Glutamatergic neuron (in vitro differentiated cells): ENCODE results near the gene ACOT4. TPM values are rescaled to one million over a fixed set of nuclear protein-coding genes. Genes with fewer than 3 reads are reported as not detected.
"Not testable (repeated sequence)": the region's sequence is repeated elsewhere in the genome, so short reads cannot be mapped to it uniquely, and the experiment has no call there.

Experiments
- DNase-seq: peaks from one replicate; pipeline ENCODE4 v3.0.0; 2022
- H3K27ac Mint-ChIP-seq: one replicate; pipeline ENCODE4 v1.8.0; 2020; ENCODE audit warnings: mild to moderate bottlenecking, mixed read lengths, inconsistent platforms; ENCODE audit not compliant: unreplicated experiment
- H3K27me3 Mint-ChIP-seq: one replicate; pipeline ENCODE4 v1.8.0; 2020; ENCODE audit warnings: mild to moderate bottlenecking, moderate library complexity, mixed read lengths, inconsistent platforms; ENCODE audit not compliant: unreplicated experiment
- H3K36me3 Mint-ChIP-seq: one replicate; pipeline ENCODE4 v1.8.0; 2020; ENCODE audit warnings: mild to moderate bottlenecking, mixed read lengths, inconsistent platforms; ENCODE audit not compliant: unreplicated experiment
- H3K4me1 Mint-ChIP-seq: one replicate; pipeline ENCODE4 v1.8.0; 2020; ENCODE audit warnings: mild to moderate bottlenecking, low read depth, mixed read lengths, inconsistent platforms; ENCODE audit not compliant: unreplicated experiment
- H3K4me3 Mint-ChIP-seq: one replicate; pipeline ENCODE4 v1.8.0; 2020; ENCODE audit warnings: mild to moderate bottlenecking, mixed read lengths, inconsistent platforms; ENCODE audit not compliant: unreplicated experiment
- H3K9me3 Mint-ChIP-seq: one replicate; pipeline ENCODE4 v1.8.0; 2020; ENCODE audit warnings: mild to moderate bottlenecking, moderate library complexity, mixed read lengths, inconsistent platforms; ENCODE audit not compliant: unreplicated experiment
- total RNA-seq: library from RNA; stranded (reverse); fragmentation: NEBNext Ultra II Directional; extraction: Animal tissue kit (Norgen Biotek cat#: 25700); gene quantifications from one replicate; pipeline ENCODE4 v1.2.1, GENCODE V29; 2021; ENCODE audit not compliant: unreplicated experiment
- TF ChIP-seq, protein P1 (sequence below): fragments of 200-600 bp; sonication (generic); IDR thresholded peaks from one replicate; pipeline ENCODE4 v1.5.0; 2021; ENCODE audit not compliant: partially characterized antibody, unreplicated experiment

The ACOT4 gene
- total RNA-seq, 1 donor from 2014 or later, result not detected

- Mint-ChIP-seq H3K27ac (no peak overlapping the region), H3K4me1 (no peaks in the 10 kb centered on the region), H3K4me3 (no peak overlapping the region), H3K27me3 (peaks cover 2% of the 10 kb centered on the region), H3K9me3 (peaks cover 2% of the 10 kb centered on the region), H3K36me3 (no peaks in the 10 kb centered on the region)
- no peak for DNase-seq
- TF ChIP-seq, protein P1, sequence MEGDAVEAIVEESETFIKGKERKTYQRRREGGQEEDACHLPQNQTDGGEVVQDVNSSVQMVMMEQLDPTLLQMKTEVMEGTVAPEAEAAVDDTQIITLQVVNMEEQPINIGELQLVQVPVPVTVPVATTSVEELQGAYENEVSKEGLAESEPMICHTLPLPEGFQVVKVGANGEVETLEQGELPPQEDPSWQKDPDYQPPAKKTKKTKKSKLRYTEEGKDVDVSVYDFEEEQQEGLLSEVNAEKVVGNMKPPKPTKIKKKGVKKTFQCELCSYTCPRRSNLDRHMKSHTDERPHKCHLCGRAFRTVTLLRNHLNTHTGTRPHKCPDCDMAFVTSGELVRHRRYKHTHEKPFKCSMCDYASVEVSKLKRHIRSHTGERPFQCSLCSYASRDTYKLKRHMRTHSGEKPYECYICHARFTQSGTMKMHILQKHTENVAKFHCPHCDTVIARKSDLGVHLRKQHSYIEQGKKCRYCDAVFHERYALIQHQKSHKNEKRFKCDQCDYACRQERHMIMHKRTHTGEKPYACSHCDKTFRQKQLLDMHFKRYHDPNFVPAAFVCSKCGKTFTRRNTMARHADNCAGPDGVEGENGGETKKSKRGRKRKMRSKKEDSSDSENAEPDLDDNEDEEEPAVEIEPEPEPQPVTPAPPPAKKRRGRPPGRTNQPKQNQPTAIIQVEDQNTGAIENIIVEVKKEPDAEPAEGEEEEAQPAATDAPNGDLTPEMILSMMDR, result no peak
These were observed 38.5 kb downstream of the ACOT4 start for GRCh38 chr14:73630009-73630780.

GRCh38 chr14:73633116-73634010, 41.7 kb downstream of the ACOT4 start:
- Mint-ChIP-seq H3K27ac (no peak overlapping the region), H3K36me3 (no peaks in the 10 kb centered on the region), H3K4me1 (no peaks in the 10 kb centered on the region), H3K4me3 (peak overlapping the region; percentile 76), H3K9me3 (peaks cover 2% of the 10 kb centered on the region), H3K27me3 (peaks cover 2% of the 10 kb centered on the region)
- peak; percentile 56 for DNase-seq
- TF ChIP-seq, protein P1, result peak; percentile 84

DNA sequence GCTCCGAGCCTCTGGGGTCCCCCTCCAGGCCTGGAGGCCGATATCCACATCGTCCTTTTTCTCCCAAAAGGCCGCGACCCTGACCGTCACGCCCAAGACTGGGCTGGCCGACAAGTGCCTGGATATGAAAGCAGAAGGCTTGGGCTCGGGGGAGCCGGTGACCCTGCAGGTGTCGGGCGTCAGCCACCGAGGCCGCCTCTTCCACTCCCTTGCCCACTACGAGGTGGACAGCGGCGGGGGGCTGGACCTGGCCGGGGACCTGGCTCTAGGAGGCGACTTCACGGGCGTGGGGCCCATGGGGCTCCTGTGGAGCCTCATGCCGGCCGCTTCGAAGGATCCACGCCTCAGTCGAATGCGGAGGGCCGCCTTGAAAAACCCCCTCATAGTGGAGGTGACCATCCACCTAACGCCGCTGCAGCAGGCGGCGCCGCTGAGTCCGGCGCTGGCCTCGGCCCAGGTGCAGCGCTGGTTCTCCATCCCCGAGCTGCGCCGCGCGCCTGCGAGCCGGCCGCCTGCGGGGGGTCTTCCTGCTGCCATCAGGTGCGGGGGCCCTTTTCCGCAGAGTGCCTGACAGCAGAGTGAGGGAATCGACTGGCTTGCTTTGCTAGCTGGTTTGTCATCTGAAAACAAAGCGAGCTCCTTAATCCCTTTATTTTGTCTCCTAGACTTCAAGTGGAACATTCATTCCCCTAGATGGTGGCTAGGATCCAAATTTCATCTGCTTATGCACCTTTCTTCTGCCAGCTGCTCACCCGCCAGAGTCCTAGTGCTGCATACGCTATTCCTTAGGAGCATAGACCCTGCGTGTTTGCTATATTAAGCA, 42.5 kb downstream of the ACOT4 start:
- H3K4me3 Mint-ChIP-seq, result peak overlapping the region; percentile 76
- DNase-seq, result peak; percentile 56
- H3K27ac Mint-ChIP-seq, result no peak overlapping the region
- H3K4me1 Mint-ChIP-seq, result no peaks in the 10 kb centered on the region
- peaks cover 2% of the 10 kb centered on the region for H3K27me3 Mint-ChIP-seq
- no peaks in the 10 kb centered on the region for H3K36me3 Mint-ChIP-seq
- TF ChIP-seq, protein P1, result no peak
- H3K9me3 Mint-ChIP-seq, result peaks cover 2% of the 10 kb centered on the region

GRCh38 chr14:73636355-73636754, 44.7 kb downstream of the ACOT4 start:
- H3K36me3 Mint-ChIP-seq, H3K9me3 Mint-ChIP-seq, H3K27me3 Mint-ChIP-seq, H3K4me3 Mint-ChIP-seq, H3K4me1 Mint-ChIP-seq, H3K27ac Mint-ChIP-seq, DNase-seq: not testable (repeated sequence)

- Mint-ChIP-seq H3K4me3 (no peak overlapping the region), H3K27ac (no peak overlapping the region), H3K9me3 (peaks cover 2% of the 10 kb centered on the region)
These were observed 46.2 kb downstream of the ACOT4 start for GRCh38 chr14:73637830-73638229.

More at GRCh38 chr14:73637830-73638229, 46.2 kb downstream of the ACOT4 start:
- DNase-seq, result no peak
- TF ChIP-seq, protein P1, result no peak
- peaks cover 2% of the 10 kb centered on the region for H3K27me3 Mint-ChIP-seq
- H3K4me1 Mint-ChIP-seq, result no peaks in the 10 kb centered on the region
- no peaks in the 10 kb centered on the region for H3K36me3 Mint-ChIP-seq
